Neuronal stem cell (in vitro differentiated cells): ENCODE results near the gene INPP5J.

ENCODE experiments used
- DNase-seq: peaks from one replicate; pipeline ENCODE4 v3.0.0-alpha.2; 2013; ENCODE audit warnings: low spot score
- H2AFZ ChIP-seq: one replicate; pipeline ENCODE4 v1.6.1; 2013; ENCODE audit warnings: mild to moderate bottlenecking, low read length, inconsistent platforms
- H2AK5ac ChIP-seq: 2 replicates; pipeline ENCODE4 v1.6.1; 2013; ENCODE audit warnings: low read depth, mild to moderate bottlenecking, inconsistent platforms, low read length, moderate library complexity, mixed read lengths
- H2BK120ac ChIP-seq: 2 replicates; pipeline ENCODE4 v1.6.1; 2013; ENCODE audit warnings: low read depth, mild to moderate bottlenecking, inconsistent platforms, low read length, moderate library complexity, mixed read lengths
- H2BK12ac ChIP-seq: one replicate; pipeline ENCODE4 v1.6.1; 2013; ENCODE audit warnings: low read length, inconsistent platforms
- H2BK15ac ChIP-seq: 2 replicates; pipeline ENCODE4 v1.6.1; 2013; ENCODE audit warnings: mild to moderate bottlenecking, low read length, inconsistent platforms, mixed read lengths
- H2BK5ac ChIP-seq: one replicate; pipeline ENCODE4 v1.6.1; 2013; ENCODE audit warnings: inconsistent platforms, mild to moderate bottlenecking, low read length, moderate library complexity
- H3K14ac ChIP-seq: one replicate; pipeline ENCODE4 v1.6.1; 2013; ENCODE audit warnings: low read length, inconsistent platforms
- H3K18ac ChIP-seq: 2 replicates; pipeline ENCODE4 v1.6.1; 2013; ENCODE audit warnings: low read length, inconsistent platforms
- H3K23ac ChIP-seq: 2 replicates; pipeline ENCODE4 v1.6.1; 2013; ENCODE audit warnings: low read depth, mild to moderate bottlenecking, mixed read lengths, low read length, inconsistent platforms; ENCODE audit not compliant: poor library complexity
- H3K27ac ChIP-seq: replicated peaks from 3 replicates; pipeline ENCODE4 v1.5.1; 2013; ENCODE audit warnings: low read length, inconsistent platforms
- H3K27me3 ChIP-seq, 3 experiments: 2 replicates each; pipeline ENCODE4 v1.6.1; 2013; ENCODE audit warnings: low read length in 3 of 3, mild to moderate bottlenecking in 2 of 3, inconsistent platforms in 1 of 3, low read depth in 1 of 3, mixed read lengths in 1 of 3, moderate library complexity in 1 of 3; ENCODE audit not compliant: control insufficient read depth in 3 of 3, insufficient read depth in 3 of 3
- H3K36me3 ChIP-seq, 2 donors: replicated peaks in 1 of 2; 2 replicates each; pipeline ENCODE4 v1.6.1; 2013; ENCODE audit warnings: low read length in 2 of 2; ENCODE audit not compliant: control insufficient read depth in 2 of 2, insufficient read depth in 2 of 2
- H3K4ac ChIP-seq: 2 replicates; pipeline ENCODE4 v1.6.1; 2013; ENCODE audit warnings: inconsistent platforms, mild to moderate bottlenecking, low read length, moderate library complexity
- H3K4me1 ChIP-seq, 2 donors: 1 replicate in 1 of 2; 2 replicates in 1 of 2; pipeline ENCODE4 v1.6.1; 2013; ENCODE audit warnings: low read length in 2 of 2, low read depth in 1 of 2; ENCODE audit not compliant: control insufficient read depth in 2 of 2, insufficient read depth in 1 of 2
- H3K4me2 ChIP-seq: one replicate; pipeline ENCODE4 v1.6.1; 2013; ENCODE audit warnings: mild to moderate bottlenecking, low read length, inconsistent platforms; ENCODE audit not compliant: insufficient read depth, poor library complexity, severe bottlenecking
- H3K4me3 ChIP-seq, 2 donors: 2 replicates each; pipeline ENCODE4 v1.5.1; 2013; ENCODE audit warnings: low read length in 2 of 2, mild to moderate bottlenecking in 2 of 2, inconsistent platforms in 1 of 2, moderate library complexity in 1 of 2
- H3K79me1 ChIP-seq: one replicate; pipeline ENCODE4 v1.6.1; 2013; ENCODE audit warnings: low read depth, mild to moderate bottlenecking, inconsistent platforms, low read length, moderate library complexity
- H3K9ac ChIP-seq: one replicate; pipeline ENCODE4 v1.6.1; 2013; ENCODE audit warnings: mild to moderate bottlenecking, low read depth, low read length, inconsistent platforms; ENCODE audit not compliant: poor library complexity
- H3K9me3 ChIP-seq, 2 donors: replicated peaks in 1 of 2; 2 replicates each; pipeline versions ENCODE3 to v1.6.1; 2013; ENCODE audit warnings: low read length in 2 of 2, mild to moderate bottlenecking in 2 of 2, inconsistent platforms in 1 of 2, low read depth in 1 of 2, mixed read lengths in 1 of 2, moderate library complexity in 1 of 2; ENCODE audit not compliant: control insufficient read depth in 2 of 2, insufficient read depth in 1 of 2
- H4K8ac ChIP-seq: one replicate; pipeline ENCODE4 v1.6.1; 2013; ENCODE audit warnings: low read depth, mild to moderate bottlenecking, inconsistent platforms, low read length, moderate library complexity
- H4K91ac ChIP-seq: one replicate; pipeline ENCODE4 v1.6.1; 2013; ENCODE audit warnings: low read length, low read depth, mild to moderate bottlenecking, inconsistent platforms; ENCODE audit not compliant: poor library complexity
- WGBS, 2 donors: extraction: QIAGEN DNeasy Blood & Tissue Kit; methylation state at CpG; one replicate each; pipeline ENCODE4 v1.1.7; 2013; ENCODE audit warnings: missing lambda C conversion rate in 2 of 2, mixed read lengths in 1 of 2; ENCODE audit not compliant: insufficient read length in 2 of 2, insufficient replicate concordance in 1 of 2; ENCODE audit errors: extremely low coverage in 2 of 2; 5-methylcytosine and 5-hydroxymethylcytosine counted together

The INPP5J gene

GRCh38 chr22:31123292-31123602 is 481 bp downstream of the INPP5J start:
- Histone ChIP-seq H2BK15ac (peak overlapping the region; percentile 90), H3K4me3 (peak overlapping the region; percentile 47 to 76), H3K27me3 (peaks cover 0 to 27% (median 0%) of the 10 kb centered on the region in 3 experiments), H3K18ac (peak overlapping the region; percentile 58), H4K91ac (peak overlapping the region; percentile 77), H4K8ac (no peak overlapping the region), H3K9ac (peak overlapping the region; percentile 32), H2BK12ac (no peak overlapping the region), H3K23ac (no peak overlapping the region), H3K4me2 (peak overlapping the region; percentile 82), H2BK5ac (no peak overlapping the region), H3K14ac (no peak overlapping the region), H3K79me1 (peaks cover 2% of the 10 kb centered on the region), H3K4me1 (peaks cover 0 to 13% of the 10 kb centered on the region in 2 donors), H3K36me3 (no peaks in the 10 kb centered on the region), H3K9me3 (no peaks in the 10 kb centered on the region), H3K27ac (no peak overlapping the region), H2BK120ac (peak overlapping the region; percentile 13), H2AFZ (peak overlapping the region; percentile 92), H3K4ac (no peak overlapping the region), H2AK5ac (peak overlapping the region; percentile 79)
- no CpG with 5 or more reads among the region's 4 CpGs for WGBS, 2 donors
- DNase-seq, result no peak

GRCh38 chr22:31124290-31124689 is 1.5 kb downstream of the INPP5J start:
- H3K18ac ChIP-seq, result no peak overlapping the region
- H2AK5ac ChIP-seq, result no peak overlapping the region
- no peak overlapping the region for H4K91ac ChIP-seq
- H3K9ac ChIP-seq, result no peak overlapping the region
- H3K79me1 ChIP-seq, result peaks cover 2% of the 10 kb centered on the region
- H2BK12ac ChIP-seq, result no peak overlapping the region
- no peaks in the 10 kb centered on the region for H3K9me3 ChIP-seq
- H2BK15ac ChIP-seq, result no peak overlapping the region
- H3K27ac ChIP-seq, result no peak overlapping the region
- H2AFZ ChIP-seq, result no peak overlapping the region
- no peak overlapping the region for H3K4me3 ChIP-seq
- peaks cover 0 to 13% of the 10 kb centered on the region in 2 donors for H3K4me1 ChIP-seq
- no peak overlapping the region for H3K23ac ChIP-seq
- H3K4ac ChIP-seq, result no peak overlapping the region
- H4K8ac ChIP-seq, result no peak overlapping the region
- whole genome bisulfite sequencing, 2 donors, result no CpG with 5 or more reads among the region's 3 CpGs
- no peaks in the 10 kb centered on the region for H3K36me3 ChIP-seq
- H2BK120ac ChIP-seq, result no peak overlapping the region
- peaks cover 0 to 17% (median 0%) of the 10 kb centered on the region in 3 experiments for H3K27me3 ChIP-seq
- H2BK5ac ChIP-seq, result no peak overlapping the region
- no peak overlapping the region for H3K4me2 ChIP-seq
- DNase-seq, result no peak
- no peak overlapping the region for H3K14ac ChIP-seq

GRCh38 chr22:31124811-31125465 is 2.2 kb downstream of the INPP5J start:
- Histone ChIP-seq H2BK12ac (no peak overlapping the region), H2AK5ac (peak overlapping the region; percentile 33), H3K36me3 (no peaks in the 10 kb centered on the region), H4K91ac (no peak overlapping the region), H3K23ac (no peak overlapping the region), H3K4me3 (no peak overlapping the region), H3K27me3 (peaks cover 0 to 13% (median 0%) of the 10 kb centered on the region in 3 experiments), H2AFZ (no peak overlapping the region), H3K9me3 (no peaks in the 10 kb centered on the region), H3K14ac (no peak overlapping the region), H3K4me2 (no peak overlapping the region), H4K8ac (no peak overlapping the region), H3K4ac (no peak overlapping the region), H2BK15ac (peak overlapping the region; percentile 27), H3K9ac (no peak overlapping the region), H2BK120ac (no peak overlapping the region), H3K18ac (peak overlapping the region; percentile 50), H2BK5ac (no peak overlapping the region), H3K27ac (no peak overlapping the region), H3K79me1 (peaks cover 2% of the 10 kb centered on the region), H3K4me1 (peaks cover 0 to 13% of the 10 kb centered on the region in 2 donors)
- no peak for DNase-seq
- no CpG with 5 or more reads among the region's 14 CpGs for WGBS, 2 donors

- H3K27ac ChIP-seq, result no peak overlapping the region
- peaks cover 0 to 10% of the 10 kb centered on the region in 2 donors for H3K4me1 ChIP-seq
These were observed 2.9 kb downstream of the INPP5J start for GRCh38 chr22:31125521-31126117.

More at GRCh38 chr22:31125521-31126117, 2.9 kb downstream of the INPP5J start:
- Histone ChIP-seq H3K18ac (no peak overlapping the region), H3K79me1 (peaks cover 2% of the 10 kb centered on the region), H3K9ac (no peak overlapping the region), H3K23ac (no peak overlapping the region), H3K4me2 (no peak overlapping the region), H3K4ac (no peak overlapping the region), H3K27me3 (peaks cover 0 to 13% (median 0%) of the 10 kb centered on the region in 3 experiments), H2AFZ (no peak overlapping the region), H4K8ac (no peak overlapping the region), H4K91ac (no peak overlapping the region), H3K36me3 (no peaks in the 10 kb centered on the region), H3K4me3 (no peak overlapping the region), H3K9me3 (no peaks in the 10 kb centered on the region), H2AK5ac (no peak overlapping the region), H2BK15ac (no peak overlapping the region), H2BK5ac (no peak overlapping the region), H3K14ac (no peak overlapping the region), H2BK120ac (no peak overlapping the region), H2BK12ac (no peak overlapping the region)
- no peak for DNase-seq
- no CpG with 5 or more reads among the region's 12 CpGs for WGBS, 2 donors
